Muscle layer of duodenum (tissue), 2 donors: ENCODE results near the gene PPFIBP2.

ENCODE experiments used
- H3K27ac ChIP-seq: one replicate; pipeline ENCODE4 v1.7.0; 2013; ENCODE audit warnings: mild to moderate bottlenecking, low read length
- H3K27me3 ChIP-seq: one replicate; pipeline ENCODE4 v1.7.0; 2013; ENCODE audit warnings: low read depth, mild to moderate bottlenecking, control low read depth, low read length
- H3K36me3 ChIP-seq, 2 donors: one replicate each; pipeline ENCODE4 v1.7.0; 2013; ENCODE audit warnings: low read length in 2 of 2, control low read depth in 1 of 2, mild to moderate bottlenecking in 1 of 2; ENCODE audit not compliant: insufficient read depth in 2 of 2, control insufficient read depth in 1 of 2
- H3K4me1 ChIP-seq, 2 donors: one replicate each; pipeline ENCODE4 v1.7.0; 2013; ENCODE audit warnings: low read length in 2 of 2, mild to moderate bottlenecking in 2 of 2, control low read depth in 1 of 2, moderate library complexity in 1 of 2; ENCODE audit not compliant: insufficient read depth in 2 of 2, control insufficient read depth in 1 of 2
- H3K4me3 ChIP-seq, 2 donors: one replicate each; pipeline ENCODE4 v1.7.0; 2013; ENCODE audit warnings: low read length in 2 of 2, low read depth in 1 of 2, mild to moderate bottlenecking in 1 of 2
- H3K9me3 ChIP-seq, 2 donors: one replicate each; pipeline ENCODE4 v1.7.0; 2013; ENCODE audit warnings: low read length in 2 of 2, control low read depth in 1 of 2, mild to moderate bottlenecking in 1 of 2; ENCODE audit not compliant: control insufficient read depth in 1 of 2
- donor health status: healthy.

PPFIBP2 gene

GRCh38 chr11:7582338-7582985 lies 68.7 kb downstream of the PPFIBP2 start:
- no peak overlapping the region for H3K27ac ChIP-seq
- H3K9me3 ChIP-seq, result no peaks in the 10 kb centered on the region
- no peaks in the 10 kb centered on the region for H3K36me3 ChIP-seq
- H3K4me1 ChIP-seq, result peaks cover 13 to 27% of the 10 kb centered on the region in 2 donors
- H3K27me3 ChIP-seq, result no peaks in the 10 kb centered on the region
- H3K4me3 ChIP-seq, result no peak overlapping the region

- Histone ChIP-seq H3K4me3 (no peak overlapping the region), H3K4me1 (peaks cover 13 to 23% of the 10 kb centered on the region in 2 donors), H3K36me3 (no peaks in the 10 kb centered on the region), H3K27me3 (no peaks in the 10 kb centered on the region), H3K9me3 (no peaks in the 10 kb centered on the region), H3K27ac (no peak overlapping the region)
Observed at GRCh38 chr11:7583248-7583647, 69.4 kb downstream of the PPFIBP2 start.

GRCh38 chr11:7584910-7585309 lies 71.1 kb downstream of the PPFIBP2 start:
- Histone ChIP-seq H3K4me1 (peaks cover 0 to 12% of the 10 kb centered on the region in 2 donors), H3K9me3 (no peaks in the 10 kb centered on the region), H3K4me3 (no peak overlapping the region), H3K27me3 (no peaks in the 10 kb centered on the region), H3K36me3 (no peaks in the 10 kb centered on the region), H3K27ac (no peak overlapping the region)

GRCh38 chr11:7585816-7586215 lies 72.0 kb downstream of the PPFIBP2 start:
- peaks cover 0 to 8% of the 10 kb centered on the region in 2 donors for H3K4me1 ChIP-seq
- no peak overlapping the region for H3K27ac ChIP-seq
- no peaks in the 10 kb centered on the region for H3K36me3 ChIP-seq
- no peaks in the 10 kb centered on the region for H3K27me3 ChIP-seq
- no peak overlapping the region for H3K4me3 ChIP-seq
- H3K9me3 ChIP-seq, result no peaks in the 10 kb centered on the region

GRCh38 chr11:7586376-7586775 lies 72.6 kb downstream of the PPFIBP2 start:
- peaks cover 0 to 7% of the 10 kb centered on the region in 2 donors for H3K4me1 ChIP-seq
- H3K27ac ChIP-seq, result no peak overlapping the region
- no peaks in the 10 kb centered on the region for H3K9me3 ChIP-seq
- H3K36me3 ChIP-seq, result no peaks in the 10 kb centered on the region
- H3K4me3 ChIP-seq, result no peak overlapping the region
- H3K27me3 ChIP-seq, result no peaks in the 10 kb centered on the region

GRCh38 chr11:7587712-7588111 lies 73.9 kb downstream of the PPFIBP2 start:
- Histone ChIP-seq H3K9me3 (no peaks in the 10 kb centered on the region), H3K4me3 (no peak overlapping the region), H3K27me3 (no peaks in the 10 kb centered on the region), H3K36me3 (no peaks in the 10 kb centered on the region), H3K27ac (no peak overlapping the region), H3K4me1 (peaks cover 0 to 11% of the 10 kb centered on the region in 2 donors)

- H3K27me3 ChIP-seq, result no peaks in the 10 kb centered on the region
- no peak overlapping the region for H3K4me3 ChIP-seq
- H3K27ac ChIP-seq, result no peak overlapping the region
- H3K9me3 ChIP-seq, result no peaks in the 10 kb centered on the region
- peaks cover 0 to 12% of the 10 kb centered on the region in 2 donors for H3K4me1 ChIP-seq
- peaks cover 0 to 6% of the 10 kb centered on the region in 2 donors for H3K36me3 ChIP-seq
Observed at GRCh38 chr11:7589861-7590260, 76.1 kb downstream of the PPFIBP2 start.

- peaks cover 0 to 18% of the 10 kb centered on the region in 2 donors for H3K4me1 ChIP-seq
- H3K27me3 ChIP-seq, result no peaks in the 10 kb centered on the region
- H3K36me3 ChIP-seq, result peaks cover 0 to 6% of the 10 kb centered on the region in 2 donors
- no peak overlapping the region for H3K4me3 ChIP-seq
- no peak overlapping the region for H3K27ac ChIP-seq
- H3K9me3 ChIP-seq, result no peaks in the 10 kb centered on the region
Observed at GRCh38 chr11:7590529-7590928, 76.7 kb downstream of the PPFIBP2 start.

GRCh38 chr11:7591107-7591894 lies 77.5 kb downstream of the PPFIBP2 start:
- Histone ChIP-seq H3K27ac (no peak overlapping the region), H3K4me3 (no peak overlapping the region), H3K9me3 (no peaks in the 10 kb centered on the region), H3K36me3 (peaks cover 0 to 6% of the 10 kb centered on the region in 2 donors), H3K27me3 (no peaks in the 10 kb centered on the region), H3K4me1 (peaks cover 0 to 18% of the 10 kb centered on the region in 2 donors)

- Histone ChIP-seq H3K36me3 (peaks cover 0 to 6% of the 10 kb centered on the region in 2 donors), H3K4me1 (peaks cover 0 to 18% of the 10 kb centered on the region in 2 donors), H3K27ac (no peak overlapping the region)
Observed at GRCh38 chr11:7591987-7592386, 78.2 kb downstream of the PPFIBP2 start.

GRCh38 chr11:7592711-7593110 lies 78.9 kb downstream of the PPFIBP2 start:
- Histone ChIP-seq H3K36me3 (peaks cover 0 to 10% of the 10 kb centered on the region in 2 donors), H3K27ac (no peak overlapping the region), H3K9me3 (no peaks in the 10 kb centered on the region), H3K27me3 (no peaks in the 10 kb centered on the region), H3K4me3 (no peak overlapping the region), H3K4me1 (peaks cover 0 to 11% of the 10 kb centered on the region in 2 donors)

More at GRCh38 chr11:7591987-7592386, 78.2 kb downstream of the PPFIBP2 start:
- no peaks in the 10 kb centered on the region for H3K9me3 ChIP-seq
- no peaks in the 10 kb centered on the region for H3K27me3 ChIP-seq
- no peak overlapping the region for H3K4me3 ChIP-seq
